ENCODE results near the gene DLD. TPM values are rescaled to one million over a fixed set of nuclear protein-coding genes. Genes with fewer than 3 reads are reported as not detected.

DLD gene
- total and polyA plus RNA-seq, 2 of the 13 experiments (the other 11 are each of a cell fraction or from before 2014, with no cell fraction given), result 56.8 to 95.2 TPM

DNA sequence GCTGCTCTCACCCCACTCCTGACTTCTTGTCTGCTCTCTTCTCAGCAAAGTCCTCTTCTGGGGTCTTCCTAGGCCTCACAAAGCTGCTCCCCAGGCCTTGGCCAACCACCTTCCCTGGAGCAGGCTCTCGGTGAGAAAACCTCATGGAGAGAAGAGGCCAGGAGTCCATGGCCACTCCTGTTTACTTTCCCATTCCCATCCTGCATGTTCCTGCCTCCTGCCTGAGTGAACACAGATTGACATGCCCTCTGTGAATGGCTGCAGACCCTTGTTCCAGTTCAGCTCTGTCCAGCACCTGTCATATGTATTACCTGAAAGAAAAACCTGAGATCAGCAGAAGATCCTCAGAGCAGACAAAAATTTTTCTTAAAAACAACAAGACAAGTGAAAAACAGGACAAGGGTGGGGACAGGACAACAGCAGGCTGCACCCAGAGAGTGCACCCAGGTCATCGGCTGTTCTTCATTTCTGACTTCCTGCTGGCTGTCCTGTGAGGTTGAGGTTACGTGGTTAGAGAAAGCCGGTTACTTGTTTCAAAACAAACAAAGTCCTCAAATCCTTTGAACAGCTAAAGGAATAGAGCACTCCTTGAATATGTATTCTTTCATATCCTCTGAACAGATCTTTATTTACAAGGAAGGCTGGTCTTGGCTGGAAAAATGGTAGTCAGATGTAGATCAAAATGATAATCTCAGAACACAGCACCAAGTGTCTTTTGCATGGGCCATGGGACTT is 34.0 kb upstream of the DLD start (continued):
- TF ChIP-seq, protein P1, sequence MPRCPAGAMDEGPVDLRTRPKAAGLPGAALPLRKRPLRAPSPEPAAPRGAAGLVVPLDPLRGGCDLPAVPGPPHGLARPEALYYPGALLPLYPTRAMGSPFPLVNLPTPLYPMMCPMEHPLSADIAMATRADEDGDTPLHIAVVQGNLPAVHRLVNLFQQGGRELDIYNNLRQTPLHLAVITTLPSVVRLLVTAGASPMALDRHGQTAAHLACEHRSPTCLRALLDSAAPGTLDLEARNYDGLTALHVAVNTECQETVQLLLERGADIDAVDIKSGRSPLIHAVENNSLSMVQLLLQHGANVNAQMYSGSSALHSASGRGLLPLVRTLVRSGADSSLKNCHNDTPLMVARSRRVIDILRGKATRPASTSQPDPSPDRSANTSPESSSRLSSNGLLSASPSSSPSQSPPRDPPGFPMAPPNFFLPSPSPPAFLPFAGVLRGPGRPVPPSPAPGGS (CRISPR knock-in tag; IDR thresholded peaks at IDR 0.05), result peak; percentile 37; the same call in 1 of the 2 replicates
- TF ChIP-seq, protein P2, sequence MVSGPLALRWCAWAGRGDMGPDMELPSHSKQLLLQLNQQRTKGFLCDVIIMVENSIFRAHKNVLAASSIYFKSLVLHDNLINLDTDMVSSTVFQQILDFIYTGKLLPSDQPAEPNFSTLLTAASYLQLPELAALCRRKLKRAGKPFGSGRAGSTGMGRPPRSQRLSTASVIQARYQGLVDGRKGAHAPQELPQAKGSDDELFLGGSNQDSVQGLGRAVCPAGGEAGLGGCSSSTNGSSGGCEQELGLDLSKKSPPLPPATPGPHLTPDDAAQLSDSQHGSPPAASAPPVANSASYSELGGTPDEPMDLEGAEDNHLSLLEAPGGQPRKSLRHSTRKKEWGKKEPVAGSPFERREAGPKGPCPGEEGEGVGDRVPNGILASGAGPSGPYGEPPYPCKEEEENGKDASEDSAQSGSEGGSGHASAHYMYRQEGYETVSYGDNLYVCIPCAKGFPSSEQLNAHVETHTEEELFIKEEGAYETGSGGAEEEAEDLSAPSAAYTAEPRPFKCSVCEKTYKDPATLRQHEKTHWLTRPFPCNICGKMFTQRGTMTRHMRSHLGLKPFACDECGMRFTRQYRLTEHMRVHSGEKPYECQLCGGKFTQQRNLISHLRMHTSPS (CRISPR knock-in tag; IDR thresholded peaks at IDR 0.05; ENCODE audit: low read depth), result no peak
- TF ChIP-seq, protein P3, sequence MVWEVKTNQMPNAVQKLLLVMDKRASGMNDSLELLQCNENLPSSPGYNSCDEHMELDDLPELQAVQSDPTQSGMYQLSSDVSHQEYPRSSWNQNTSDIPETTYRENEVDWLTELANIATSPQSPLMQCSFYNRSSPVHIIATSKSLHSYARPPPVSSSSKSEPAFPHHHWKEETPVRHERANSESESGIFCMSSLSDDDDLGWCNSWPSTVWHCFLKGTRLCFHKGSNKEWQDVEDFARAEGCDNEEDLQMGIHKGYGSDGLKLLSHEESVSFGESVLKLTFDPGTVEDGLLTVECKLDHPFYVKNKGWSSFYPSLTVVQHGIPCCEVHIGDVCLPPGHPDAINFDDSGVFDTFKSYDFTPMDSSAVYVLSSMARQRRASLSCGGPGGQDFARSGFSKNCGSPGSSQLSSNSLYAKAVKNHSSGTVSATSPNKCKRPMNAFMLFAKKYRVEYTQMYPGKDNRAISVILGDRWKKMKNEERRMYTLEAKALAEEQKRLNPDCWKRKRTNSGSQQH (CRISPR knock-in tag; IDR thresholded peaks at IDR 0.05; ENCODE audit: low read depth), result no peak
- 0 out of 2 replicates have a peak, but pooled peaks have one; percentile 17 for TF ChIP-seq ZNF629 (CRISPR knock-in tag; conservative IDR thresholded peaks at IDR 0.05)
- TF ChIP-seq ZFY (CRISPR knock-in tag; IDR thresholded peaks at IDR 0.05), result peak; percentile 52; the same call in 1 of the 2 replicates
- TF ChIP-seq ZNF496 (CRISPR knock-in tag; IDR thresholded peaks at IDR 0.05; ENCODE audit: insufficient replicate concordance), result no peak
- TF ChIP-seq, protein P4, sequence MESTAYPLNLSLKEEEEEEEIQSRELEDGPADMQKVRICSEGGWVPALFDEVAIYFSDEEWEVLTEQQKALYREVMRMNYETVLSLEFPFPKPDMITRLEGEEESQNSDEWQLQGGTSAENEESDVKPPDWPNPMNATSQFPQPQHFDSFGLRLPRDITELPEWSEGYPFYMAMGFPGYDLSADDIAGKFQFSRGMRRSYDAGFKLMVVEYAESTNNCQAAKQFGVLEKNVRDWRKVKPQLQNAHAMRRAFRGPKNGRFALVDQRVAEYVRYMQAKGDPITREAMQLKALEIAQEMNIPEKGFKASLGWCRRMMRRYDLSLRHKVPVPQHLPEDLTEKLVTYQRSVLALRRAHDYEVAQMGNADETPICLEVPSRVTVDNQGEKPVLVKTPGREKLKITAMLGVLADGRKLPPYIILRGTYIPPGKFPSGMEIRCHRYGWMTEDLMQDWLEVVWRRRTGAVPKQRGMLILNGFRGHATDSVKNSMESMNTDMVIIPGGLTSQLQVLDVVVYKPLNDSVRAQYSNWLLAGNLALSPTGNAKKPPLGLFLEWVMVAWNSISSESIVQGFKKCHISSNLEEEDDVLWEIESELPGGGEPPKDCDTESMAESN (CRISPR knock-in tag; conservative IDR thresholded peaks at IDR 0.05), result 0 out of 2 replicates have a peak, but pooled peaks have one; percentile 36
- TF ChIP-seq HDAC6 (IDR thresholded peaks at IDR 0.05; ENCODE audit: low read depth, low read length), result no peak
- TF ChIP-seq, protein P5, sequence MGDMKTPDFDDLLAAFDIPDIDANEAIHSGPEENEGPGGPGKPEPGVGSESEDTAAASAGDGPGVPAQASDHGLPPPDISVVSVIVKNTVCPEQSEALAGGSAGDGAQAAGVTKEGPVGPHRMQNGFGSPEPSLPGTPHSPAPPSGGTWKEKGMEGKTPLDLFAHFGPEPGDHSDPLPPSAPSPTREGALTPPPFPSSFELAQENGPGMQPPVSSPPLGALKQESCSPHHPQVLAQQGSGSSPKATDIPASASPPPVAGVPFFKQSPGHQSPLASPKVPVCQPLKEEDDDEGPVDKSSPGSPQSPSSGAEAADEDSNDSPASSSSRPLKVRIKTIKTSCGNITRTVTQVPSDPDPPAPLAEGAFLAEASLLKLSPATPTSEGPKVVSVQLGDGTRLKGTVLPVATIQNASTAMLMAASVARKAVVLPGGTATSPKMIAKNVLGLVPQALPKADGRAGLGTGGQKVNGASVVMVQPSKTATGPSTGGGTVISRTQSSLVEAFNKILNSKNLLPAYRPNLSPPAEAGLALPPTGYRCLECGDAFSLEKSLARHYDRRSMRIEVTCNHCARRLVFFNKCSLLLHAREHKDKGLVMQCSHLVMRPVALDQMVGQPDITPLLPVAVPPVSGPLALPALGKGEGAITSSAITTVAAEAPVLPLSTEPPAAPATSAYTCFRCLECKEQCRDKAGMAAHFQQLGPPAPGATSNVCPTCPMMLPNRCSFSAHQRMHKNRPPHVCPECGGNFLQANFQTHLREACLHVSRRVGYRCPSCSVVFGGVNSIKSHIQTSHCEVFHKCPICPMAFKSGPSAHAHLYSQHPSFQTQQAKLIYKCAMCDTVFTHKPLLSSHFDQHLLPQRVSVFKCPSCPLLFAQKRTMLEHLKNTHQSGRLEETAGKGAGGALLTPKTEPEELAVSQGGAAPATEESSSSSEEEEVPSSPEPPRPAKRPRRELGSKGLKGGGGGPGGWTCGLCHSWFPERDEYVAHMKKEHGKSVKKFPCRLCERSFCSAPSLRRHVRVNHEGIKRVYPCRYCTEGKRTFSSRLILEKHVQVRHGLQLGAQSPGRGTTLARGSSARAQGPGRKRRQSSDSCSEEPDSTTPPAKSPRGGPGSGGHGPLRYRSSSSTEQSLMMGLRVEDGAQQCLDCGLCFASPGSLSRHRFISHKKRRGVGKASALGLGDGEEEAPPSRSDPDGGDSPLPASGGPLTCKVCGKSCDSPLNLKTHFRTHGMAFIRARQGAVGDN (CRISPR knock-in tag; IDR thresholded peaks at IDR 0.05), result peak; percentile 61; the same call in 1 of the 2 replicates
- TF ChIP-seq SMAD3 (CRISPR knock-in tag; IDR thresholded peaks at IDR 0.05), result peak; percentile 14; the same call in 1 of the 2 replicates
- peak; percentile 78 for TF ChIP-seq ZNF775 (CRISPR knock-in tag; IDR thresholded peaks at IDR 0.05; ENCODE audit: borderline replicate concordance)
- TF ChIP-seq RARA (CRISPR knock-in tag; IDR thresholded peaks at IDR 0.05), result peak; percentile 75
- TF ChIP-seq FOXA3 (CRISPR knock-in tag; IDR thresholded peaks at IDR 0.05), result peak; percentile 93
- no peak for TF ChIP-seq JDP2 (CRISPR knock-in tag; IDR thresholded peaks at IDR 0.05; ENCODE audit: borderline replicate concordance)
- TF ChIP-seq, protein P6, sequence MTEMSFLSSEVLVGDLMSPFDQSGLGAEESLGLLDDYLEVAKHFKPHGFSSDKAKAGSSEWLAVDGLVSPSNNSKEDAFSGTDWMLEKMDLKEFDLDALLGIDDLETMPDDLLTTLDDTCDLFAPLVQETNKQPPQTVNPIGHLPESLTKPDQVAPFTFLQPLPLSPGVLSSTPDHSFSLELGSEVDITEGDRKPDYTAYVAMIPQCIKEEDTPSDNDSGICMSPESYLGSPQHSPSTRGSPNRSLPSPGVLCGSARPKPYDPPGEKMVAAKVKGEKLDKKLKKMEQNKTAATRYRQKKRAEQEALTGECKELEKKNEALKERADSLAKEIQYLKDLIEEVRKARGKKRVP (CRISPR knock-in tag; IDR thresholded peaks at IDR 0.05), result peak in 1 of 2 experiments; percentile 39; a peak in 1 of 4 replicates
- peak; percentile 69; the same call in 1 of the 3 replicates for TF ChIP-seq MXI1 (IDR thresholded peaks at IDR 0.05; ENCODE audit: borderline replicate concordance, low read depth, low read length)

Data from HepG2 (cell line).